Keratinocyte (primary cell): ENCODE results near the gene TUBA1B.

Experiments used
- EZH2 ChIP-seq: IDR thresholded peaks from one replicate; pipeline ENCODE4 v1.6.1; 2012; ENCODE audit warnings: inconsistent platforms, mild to moderate bottlenecking, low read length, moderate library complexity
- TF ChIP-seq, protein P1 (sequence below), 3 experiments: IDR thresholded peaks in 1 of 3; conservative IDR thresholded peaks in 1 of 3; optimal IDR thresholded peaks in 1 of 3; 2 replicates in 2 of 3; 3 replicates in 1 of 3; pipeline versions ENCODE3 to v1.5.1; 2011; ENCODE audit warnings: low read length in 3 of 3, mild to moderate bottlenecking in 3 of 3, moderate library complexity in 2 of 3, control low read depth in 1 of 3, inconsistent platforms in 1 of 3; ENCODE audit not compliant: insufficient read depth in 2 of 3; ENCODE audit errors: extremely low read depth in 1 of 3

GRCh38 chr12:49092086-49092815 lies 38.9 kb downstream of the TUBA1B start:
- TF ChIP-seq, protein P1, sequence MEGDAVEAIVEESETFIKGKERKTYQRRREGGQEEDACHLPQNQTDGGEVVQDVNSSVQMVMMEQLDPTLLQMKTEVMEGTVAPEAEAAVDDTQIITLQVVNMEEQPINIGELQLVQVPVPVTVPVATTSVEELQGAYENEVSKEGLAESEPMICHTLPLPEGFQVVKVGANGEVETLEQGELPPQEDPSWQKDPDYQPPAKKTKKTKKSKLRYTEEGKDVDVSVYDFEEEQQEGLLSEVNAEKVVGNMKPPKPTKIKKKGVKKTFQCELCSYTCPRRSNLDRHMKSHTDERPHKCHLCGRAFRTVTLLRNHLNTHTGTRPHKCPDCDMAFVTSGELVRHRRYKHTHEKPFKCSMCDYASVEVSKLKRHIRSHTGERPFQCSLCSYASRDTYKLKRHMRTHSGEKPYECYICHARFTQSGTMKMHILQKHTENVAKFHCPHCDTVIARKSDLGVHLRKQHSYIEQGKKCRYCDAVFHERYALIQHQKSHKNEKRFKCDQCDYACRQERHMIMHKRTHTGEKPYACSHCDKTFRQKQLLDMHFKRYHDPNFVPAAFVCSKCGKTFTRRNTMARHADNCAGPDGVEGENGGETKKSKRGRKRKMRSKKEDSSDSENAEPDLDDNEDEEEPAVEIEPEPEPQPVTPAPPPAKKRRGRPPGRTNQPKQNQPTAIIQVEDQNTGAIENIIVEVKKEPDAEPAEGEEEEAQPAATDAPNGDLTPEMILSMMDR (optimal IDR thresholded peaks at IDR 0.05 in 1 of 3, IDR thresholded peaks at IDR 0.05 in 1 of 3, conservative IDR thresholded peaks at IDR 0.05 in 1 of 3; ENCODE audit: extremely low read depth in 1 of 3, insufficient read depth in 2 of 3, low read length in 3 of 3) = peak; percentile 32 to 51 (median 45)
- TF ChIP-seq EZH2 = peak; percentile 51
